ENCODE measurements around the gene G6PC3.
"Not testable (repeated sequence)": the region's sequence is repeated elsewhere in the genome, so short reads cannot be mapped to it uniquely, and the experiment has no call there.

G6PC3 gene

GRCh38 chr17:44083250-44083849 is 12.8 kb downstream of the G6PC3 start:
- DNase-seq (ENCODE audit: low spot score) = no peak

- DNase-seq (ENCODE audit: low spot score) = no peak
These were observed 13.6 kb downstream of the G6PC3 start for GRCh38 chr17:44084131-44084538.

GRCh38 chr17:44084921-44085320 is 14.4 kb downstream of the G6PC3 start:
- DNase-seq (ENCODE audit: low spot score) = no peak

GRCh38 chr17:44085908-44086307 is 15.4 kb downstream of the G6PC3 start:
- no peak for DNase-seq (ENCODE audit: low spot score)

GRCh38 chr17:44086364-44087311 is 16.1 kb downstream of the G6PC3 start:
- peak; percentile 99 for DNase-seq (ENCODE audit: low spot score)

GRCh38 chr17:44087319-44087718 is 16.8 kb downstream of the G6PC3 start:
- DNase-seq (ENCODE audit: low spot score) = no peak

- no peak for DNase-seq (ENCODE audit: low spot score)
These were observed 17.7 kb downstream of the G6PC3 start for GRCh38 chr17:44088254-44088653.

GRCh38 chr17:44091200-44091997 is 20.9 kb downstream of the G6PC3 start:
- DNase-seq (ENCODE audit: low spot score) = no peak

GRCh38 chr17:44092051-44092450 is 21.5 kb downstream of the G6PC3 start:
- DNase-seq (ENCODE audit: low spot score) = no peak

GRCh38 chr17:44093231-44093900 is 22.8 kb downstream of the G6PC3 start:
- no peak for DNase-seq (ENCODE audit: low spot score)

- no peak for DNase-seq (ENCODE audit: low spot score)
These were observed 24.3 kb downstream of the G6PC3 start for GRCh38 chr17:44094701-44095387.

- no peak for DNase-seq (ENCODE audit: low spot score)
These were observed 24.8 kb downstream of the G6PC3 start for GRCh38 chr17:44095388-44095646.

- peak; percentile 88 for DNase-seq (ENCODE audit: low spot score)
These were observed 25.3 kb downstream of the G6PC3 start for GRCh38 chr17:44095647-44096496.

- no peak for DNase-seq (ENCODE audit: low spot score)
These were observed 26.8 kb downstream of the G6PC3 start for GRCh38 chr17:44097110-44097958.

- not testable (repeated sequence) for DNase-seq (ENCODE audit: low spot score)
These were observed 31.3 kb downstream of the G6PC3 start for GRCh38 chr17:44101858-44102257.

- DNase-seq (ENCODE audit: low spot score) = no peak
These were observed 32.5 kb downstream of the G6PC3 start for GRCh38 chr17:44102849-44103622.

- no peak for DNase-seq (ENCODE audit: low spot score)
These were observed 34.9 kb downstream of the G6PC3 start for GRCh38 chr17:44105483-44105882.

GRCh38 chr17:44105941-44106340 is 35.4 kb downstream of the G6PC3 start:
- DNase-seq (ENCODE audit: low spot score) = no peak

GRCh38 chr17:44106801-44107200 is 36.3 kb downstream of the G6PC3 start:
- DNase-seq (ENCODE audit: low spot score) = no peak

Measured in hepatic stellate cell (primary cell).